Stimulated activated CD8-positive, alpha-beta memory T cell treated with anti-CD3 and anti-CD28 coated beads, Interleukin-4, amount 100 ng/mL, for 1 hour (primary cell): ENCODE results near the gene KIF16B.
"Not testable (repeated sequence)": the region's sequence is repeated elsewhere in the genome, so short reads cannot be mapped to it uniquely, and the experiment has no call there.

Source experiments
- DNase-seq, 2 donors: peaks; one replicate each; pipeline ENCODE4 v3.0.0-alpha.2; 2020; ENCODE audit warnings: low read depth in 2 of 2, low spot score in 1 of 2

Gene KIF16B

GRCh38 chr20:16573001-16573965 is at the start of gene KIF16B:
Gene KIF16B (minus strand): TSS chr20:16573448. CDS start chr20:16573275, 173 bp downstream.
- DNase-seq = peak; percentile 53 to 60

GRCh38 chr20:16622501-16622900 is 49.3 kb upstream of the KIF16B start:
- no peak for DNase-seq

- DNase-seq = no peak
These were observed 48.3 kb upstream of the KIF16B start for GRCh38 chr20:16621435-16622141.

GRCh38 chr20:16620961-16621360 is 47.7 kb upstream of the KIF16B start:
- DNase-seq = no peak

GRCh38 chr20:16619953-16620352 is 46.7 kb upstream of the KIF16B start:
- DNase-seq = no peak

- DNase-seq = no peak
These were observed 43.8 kb upstream of the KIF16B start for GRCh38 chr20:16617056-16617455.

GRCh38 chr20:16616317-16616716 is 43.1 kb upstream of the KIF16B start:
- DNase-seq = no peak

GRCh38 chr20:16615199-16615598 is 42.0 kb upstream of the KIF16B start:
- DNase-seq = no peak

GRCh38 chr20:16613954-16614353 is 40.7 kb upstream of the KIF16B start:
- no peak for DNase-seq

GRCh38 chr20:16612706-16613105 is 39.5 kb upstream of the KIF16B start:
- DNase-seq = no peak

- DNase-seq = no peak
These were observed 38.6 kb upstream of the KIF16B start for GRCh38 chr20:16611817-16612216.

- DNase-seq = no peak
These were observed 35.8 kb upstream of the KIF16B start for GRCh38 chr20:16609066-16609465.

GRCh38 chr20:16608277-16608650 is 35.0 kb upstream of the KIF16B start:
- no peak for DNase-seq

- no peak for DNase-seq
These were observed 34.4 kb upstream of the KIF16B start for GRCh38 chr20:16607364-16608276.

- no peak for DNase-seq
These were observed 33.3 kb upstream of the KIF16B start for GRCh38 chr20:16606468-16607070.

- no peak for DNase-seq
These were observed 27.8 kb upstream of the KIF16B start for GRCh38 chr20:16601047-16601446.

GRCh38 chr20:16599257-16599656 is 26.0 kb upstream of the KIF16B start:
- DNase-seq = no peak

- no peak for DNase-seq
These were observed 23.7 kb upstream of the KIF16B start for GRCh38 chr20:16596991-16597390.

GRCh38 chr20:16596404-16596803 is 23.2 kb upstream of the KIF16B start:
- not testable (repeated sequence) for DNase-seq

- no peak for DNase-seq
These were observed 22.1 kb upstream of the KIF16B start for GRCh38 chr20:16595376-16595775.
